Kidney (tissue), 14 donors: Measurements from ENCODE around the gene LMOD2. TPM values are rescaled to one million over a fixed set of nuclear protein-coding genes. Genes with fewer than 3 reads are reported as not detected.

Source experiments
- DNase-seq, 5 donors: peaks; one replicate each; pipeline ENCODE4 v3.0.0-alpha.2; 2013 to 2020
- FAIRE-seq: peaks from 2 replicates; lab custom pipeline; 2012; peaks lifted over from hg19 to GRCh38; lab: Jason Lieb, UNC
- H3K27ac ChIP-seq, 2 donors: one replicate each; pipeline ENCODE4 v1.7.0; 2013; ENCODE audit warnings: low read depth in 2 of 2, low read length in 2 of 2, inconsistent platforms in 1 of 2
- H3K27me3 ChIP-seq: one replicate; pipeline ENCODE4 v1.7.1; 2013; ENCODE audit warnings: low read length, inconsistent platforms; ENCODE audit not compliant: control insufficient read depth, insufficient read depth
- H3K36me3 ChIP-seq, 3 donors: one replicate each; pipeline versions ENCODE4 v1.7.0 to v1.7.1; 2013; ENCODE audit warnings: low read length in 3 of 3, control low read depth in 1 of 3, inconsistent platforms in 1 of 3; ENCODE audit not compliant: insufficient read depth in 3 of 3, control insufficient read depth in 2 of 3
- H3K4me1 ChIP-seq, 3 donors: one replicate each; pipeline versions ENCODE4 v1.7.0 to v1.7.1; 2013; ENCODE audit warnings: low read length in 3 of 3, inconsistent platforms in 1 of 3, low read depth in 1 of 3; ENCODE audit not compliant: control insufficient read depth in 2 of 3, insufficient read depth in 2 of 3
- H3K4me3 ChIP-seq, 3 donors: one replicate each; pipeline versions ENCODE4 v1.7.0 to v1.8.1; 2013; ENCODE audit warnings: low read length in 3 of 3, control low read depth in 1 of 3, inconsistent platforms in 1 of 3
- H3K9ac ChIP-seq, 3 donors: one replicate each; pipeline versions ENCODE4 v1.7.0 to v1.7.1; 2013; ENCODE audit warnings: low read length in 3 of 3, control low read depth in 1 of 3, inconsistent platforms in 1 of 3
- H3K9me3 ChIP-seq, 3 donors: one replicate each; pipeline versions ENCODE4 v1.7.0 to v1.7.1; 2013; ENCODE audit warnings: low read length in 3 of 3, control low read depth in 1 of 3, inconsistent platforms in 1 of 3; ENCODE audit not compliant: control insufficient read depth in 2 of 3, insufficient read depth in 1 of 3
- intact Hi-C: fragments of 100-400 bp; cut with DNase I; formaldehyde crosslinking; loops from one replicate; pipeline ENCODE4 v1.11.1; 2022
- polyA plus RNA-seq: library from polyadenylated mRNA; stranded (reverse); fragments of 350-450 nt; fragmentation: Illumina TruSeq; extraction: RNeasy Lipid Tissue Mini Kit (QIAGEN cat#74804); gene quantifications from one replicate; pipeline ENCODE4 v1.2.3, GENCODE V29; 2014; ENCODE audit warnings: low read depth, low replicate concordance; ENCODE audit not compliant: insufficient read depth
- total RNA-seq: library from RNA; stranded (reverse); fragmentation: NEBNext Ultra II Directional; extraction: Animal tissue kit (Norgen Biotek cat#: 25700); gene quantifications from one replicate; pipeline ENCODE4 v1.2.1, GENCODE V29; 2021
- TF ChIP-seq, protein P1 (sequence below): IDR thresholded peaks from 3 replicates; pipeline ENCODE4 v1.5.1; 2012; ENCODE audit warnings: mild to moderate bottlenecking, moderate library complexity, borderline replicate concordance; ENCODE audit not compliant: insufficient read depth; ENCODE audit errors: extremely low read depth
- donor health status: control.
- donor health status: control.
- donor health status: control.
- donor health status: control.
- donor health status: control.
- donor health status: DM: yes; HTN: yes; CAD: no.
- donor health status: Normal renal cell carcinoma (clear cell type).

The LMOD2 gene
- total and polyA plus RNA-seq, 2 donors from 2014 or later: not detected

DNA sequence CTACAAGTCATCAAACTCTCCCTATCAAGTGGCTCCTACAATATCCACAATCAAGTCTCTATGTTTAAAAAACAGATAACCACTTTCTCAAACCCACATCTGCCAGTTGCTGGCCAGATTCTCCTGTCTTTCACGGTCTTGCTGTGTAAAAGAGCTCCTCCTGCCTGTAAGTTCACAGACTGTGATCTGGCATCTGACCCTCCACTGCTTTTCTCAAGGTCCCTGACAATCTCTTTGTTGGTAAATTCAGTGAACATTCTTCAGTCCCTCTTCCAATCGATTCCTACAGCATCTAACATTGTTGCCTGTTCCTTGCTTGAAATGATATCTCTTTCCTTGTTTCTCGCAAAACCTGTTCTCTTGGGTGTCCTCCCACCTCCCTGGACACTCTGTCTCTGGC, 18.5 kb upstream of the LMOD2 start:
- FAIRE-seq: no peak
- TF ChIP-seq, protein P1, sequence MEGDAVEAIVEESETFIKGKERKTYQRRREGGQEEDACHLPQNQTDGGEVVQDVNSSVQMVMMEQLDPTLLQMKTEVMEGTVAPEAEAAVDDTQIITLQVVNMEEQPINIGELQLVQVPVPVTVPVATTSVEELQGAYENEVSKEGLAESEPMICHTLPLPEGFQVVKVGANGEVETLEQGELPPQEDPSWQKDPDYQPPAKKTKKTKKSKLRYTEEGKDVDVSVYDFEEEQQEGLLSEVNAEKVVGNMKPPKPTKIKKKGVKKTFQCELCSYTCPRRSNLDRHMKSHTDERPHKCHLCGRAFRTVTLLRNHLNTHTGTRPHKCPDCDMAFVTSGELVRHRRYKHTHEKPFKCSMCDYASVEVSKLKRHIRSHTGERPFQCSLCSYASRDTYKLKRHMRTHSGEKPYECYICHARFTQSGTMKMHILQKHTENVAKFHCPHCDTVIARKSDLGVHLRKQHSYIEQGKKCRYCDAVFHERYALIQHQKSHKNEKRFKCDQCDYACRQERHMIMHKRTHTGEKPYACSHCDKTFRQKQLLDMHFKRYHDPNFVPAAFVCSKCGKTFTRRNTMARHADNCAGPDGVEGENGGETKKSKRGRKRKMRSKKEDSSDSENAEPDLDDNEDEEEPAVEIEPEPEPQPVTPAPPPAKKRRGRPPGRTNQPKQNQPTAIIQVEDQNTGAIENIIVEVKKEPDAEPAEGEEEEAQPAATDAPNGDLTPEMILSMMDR: no peak
- intact Hi-C loops: no loop called here

DNA sequence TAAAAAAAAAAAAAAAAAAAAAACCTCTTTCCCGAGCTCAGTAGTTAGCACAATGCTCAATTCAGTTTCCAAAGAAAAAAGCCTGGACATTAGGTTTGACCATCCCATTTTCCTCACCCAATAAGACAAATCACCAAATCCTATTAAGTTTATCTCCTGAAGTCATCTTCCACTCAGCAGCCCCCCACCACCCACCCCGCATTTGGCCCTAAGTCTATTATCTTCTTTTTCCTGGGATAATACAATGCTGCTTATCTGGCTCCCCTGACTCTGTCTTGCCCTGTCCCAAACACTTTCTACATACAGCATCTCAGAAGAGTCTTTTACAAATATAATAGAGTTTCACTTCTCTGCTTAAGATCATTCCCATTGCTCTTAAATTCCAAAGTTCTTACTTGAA, 17.8 kb upstream of the LMOD2 start:
- Histone ChIP-seq H3K4me1 (no peaks in the 10 kb centered on the region), H3K27me3 (no peaks in the 10 kb centered on the region), H3K9ac (no peak overlapping the region), H3K9me3 (no peaks in the 10 kb centered on the region), H3K4me3 (no peak overlapping the region), H3K36me3 (no peaks in the 10 kb centered on the region), H3K27ac (no peak overlapping the region)
- DNase-seq (no peak), FAIRE-seq (no peak)
- intact Hi-C loops: no loop called here
- TF ChIP-seq, protein P1: no peak

More for the DNA sequence above, 18.5 kb upstream of the LMOD2 start:
- DNase-seq: no peak
- no peaks in the 10 kb centered on the region for H3K36me3 ChIP-seq
- no peaks in the 10 kb centered on the region for H3K9me3 ChIP-seq
- no peaks in the 10 kb centered on the region for H3K27me3 ChIP-seq
- H3K4me3 ChIP-seq: no peak overlapping the region
- no peaks in the 10 kb centered on the region for H3K4me1 ChIP-seq
- H3K9ac ChIP-seq: no peak overlapping the region
- H3K27ac ChIP-seq: no peak overlapping the region

DNA sequence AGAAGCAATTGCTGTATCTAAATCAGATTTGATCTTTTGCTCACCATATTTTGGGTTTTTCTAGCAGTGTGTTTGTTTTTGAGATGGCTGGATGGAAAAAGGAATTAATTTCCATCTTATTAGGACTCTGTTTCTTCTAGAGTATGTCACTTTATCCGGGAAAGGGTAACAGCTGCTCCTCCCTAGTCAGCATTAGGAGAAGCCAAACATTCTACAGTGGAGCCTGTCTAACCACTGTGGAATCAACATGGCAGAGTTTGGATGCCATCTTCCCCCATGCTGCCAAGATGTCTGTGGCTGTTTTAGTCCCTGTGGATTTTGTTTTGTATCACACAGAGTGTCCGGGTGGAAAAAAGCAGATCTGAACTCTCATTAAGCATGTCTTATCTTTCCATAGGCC, 16.0 kb upstream of the LMOD2 start:
- no peak overlapping the region for H3K4me3 ChIP-seq
- H3K9ac ChIP-seq: no peak overlapping the region
- DNase-seq (no peak), FAIRE-seq (no peak)
- TF ChIP-seq, protein P1: no peak
- H3K4me1 ChIP-seq: peaks cover 0 to 2% (median 0%) of the 10 kb centered on the region in 3 donors
- H3K36me3 ChIP-seq: no peaks in the 10 kb centered on the region
- H3K27ac ChIP-seq: no peak overlapping the region
- no peaks in the 10 kb centered on the region for H3K9me3 ChIP-seq
- no peaks in the 10 kb centered on the region for H3K27me3 ChIP-seq
- intact Hi-C loops: no loop called here

DNA sequence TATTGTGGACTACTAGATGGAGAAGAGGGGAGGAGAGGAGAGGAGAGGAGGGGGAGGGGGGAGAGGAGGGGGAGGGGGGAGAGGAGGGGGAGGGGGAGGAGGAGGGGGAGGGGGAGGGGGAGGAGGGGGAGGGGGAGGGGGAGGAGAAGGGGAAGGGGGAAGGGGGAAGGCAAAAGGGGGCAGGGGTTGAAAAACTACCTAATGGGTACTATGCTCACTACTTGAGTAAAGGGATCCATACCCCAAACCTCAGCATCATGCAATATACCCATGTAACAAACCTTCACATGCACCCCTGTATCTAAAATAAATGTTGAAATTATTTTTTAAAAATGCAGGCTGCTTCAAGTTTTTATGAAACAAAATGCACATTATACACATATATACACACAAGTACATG, 15.1 kb upstream of the LMOD2 start:
- Histone ChIP-seq H3K4me1 (peaks cover 0 to 2% (median 0%) of the 10 kb centered on the region in 3 donors), H3K9me3 (no peaks in the 10 kb centered on the region), H3K4me3 (no peak overlapping the region), H3K9ac (no peak overlapping the region), H3K27ac (no peak overlapping the region), H3K27me3 (no peaks in the 10 kb centered on the region), H3K36me3 (no peaks in the 10 kb centered on the region)
- DNase-seq (no peak), FAIRE-seq (no peak)
- TF ChIP-seq, protein P1: no peak
- intact Hi-C loops: no loop called here
